ENCODE measurements around the gene REX1BD.

- TF ChIP-seq CTCF (IDR thresholded peaks at IDR 0.05; ENCODE audit: poor library complexity, severe bottlenecking) (no peak), EP300 (conservative IDR thresholded peaks at IDR 0.05; ENCODE audit: poor library complexity, severe bottlenecking) (no peak)
These were observed 22.1 kb downstream of the REX1BD start for GRCh38 chr19:18610556-18611326.
